KBM-7 (cell line): Measurements from ENCODE around the gene ADAM30.
"Not testable (repeated sequence)": the region's sequence is repeated elsewhere in the genome, so short reads cannot be mapped to it uniquely, and the experiment has no call there.

Experiments used
- DNase-seq: peaks from one replicate; pipeline ENCODE4 v3.0.0-alpha.2; 2015
- in situ Hi-C: fragments of 300-500 bp; cut with MboI; formaldehyde crosslinking; loops from 2 replicates; pipeline ENCODE4 v1.14.3; 2020; ENCODE audit warnings: low sequenced_read_pairs, low pct_unique_long_range_greater_than_20kb, mixed read lengths

The ADAM30 gene

GRCh38 chr1:119882132-119883049 is 13.9 kb downstream of the ADAM30 start:
- in situ Hi-C loops: no loop called here
- DNase-seq: no peak

DNA sequence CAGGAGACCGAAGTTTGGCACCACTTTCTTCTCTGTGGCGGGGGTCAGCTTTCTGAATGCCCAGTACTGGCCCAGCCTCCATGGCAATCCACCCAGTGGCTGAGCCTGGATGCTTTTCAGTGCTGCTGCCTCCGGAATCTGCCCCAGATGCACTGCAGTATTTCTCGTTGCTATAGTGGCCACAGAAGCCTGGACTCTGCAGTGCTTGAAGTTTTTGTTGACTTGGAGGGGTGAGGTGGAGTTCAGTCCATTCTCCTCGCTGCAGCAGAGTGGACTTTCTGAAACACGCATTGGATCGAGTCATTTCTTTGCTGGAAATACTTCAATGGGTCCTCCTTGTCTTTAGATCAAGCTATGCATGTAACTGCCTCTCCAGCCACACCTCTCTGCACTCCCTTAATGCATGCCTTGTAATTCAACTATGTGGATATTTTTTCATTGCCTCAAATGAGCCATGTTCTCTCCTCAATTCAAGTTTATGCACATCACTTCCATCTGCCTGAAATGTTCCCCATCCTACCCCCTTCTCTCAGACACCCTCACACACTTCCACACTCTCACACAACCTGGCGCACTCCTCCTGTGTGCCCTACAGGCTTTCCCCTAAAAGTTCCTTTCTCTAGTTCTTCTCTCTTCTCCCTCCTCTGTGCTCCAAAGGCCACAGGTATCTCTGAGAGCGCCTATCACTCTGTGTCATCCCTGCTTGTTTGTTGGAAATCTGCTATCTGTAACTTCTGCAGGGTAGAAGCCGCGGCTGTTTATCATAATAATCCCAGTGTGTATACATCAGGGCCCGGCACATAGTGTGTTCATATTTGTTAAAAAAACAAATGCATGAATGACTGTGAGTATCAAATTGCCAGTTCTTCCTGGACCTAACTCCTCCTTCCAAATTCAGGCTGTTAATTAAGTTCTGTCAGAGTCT is 16.5 kb downstream of the ADAM30 start:
- in situ Hi-C loops: no loop called here
- no peak for DNase-seq

DNA sequence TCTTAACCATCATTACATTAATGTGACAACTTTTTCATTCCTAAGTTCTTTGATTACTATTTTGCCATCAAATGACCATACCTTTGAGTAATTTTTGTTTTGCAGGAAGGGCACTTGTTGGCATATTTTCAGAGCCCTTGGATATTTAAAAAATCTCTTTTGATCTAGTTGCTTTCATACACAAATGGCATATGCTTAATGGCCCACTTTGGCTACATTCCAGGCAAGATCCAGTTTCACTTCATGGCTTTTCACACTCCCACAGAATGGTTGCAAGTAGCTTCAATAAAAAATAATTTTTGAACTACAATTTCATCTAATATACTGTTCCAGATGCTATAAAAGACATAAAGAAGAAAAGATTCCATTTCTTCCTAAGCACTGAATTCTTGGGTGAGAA is 18.1 kb downstream of the ADAM30 start:
- in situ Hi-C loops: no loop called here
- DNase-seq: no peak

GRCh38 chr1:119874186-119874585 is 22.1 kb downstream of the ADAM30 start:
- DNase-seq: no peak
- in situ Hi-C loops: no loop called here

- DNase-seq: peak; percentile 29
- in situ Hi-C loops: no loop called here
These were observed 22.9 kb downstream of the ADAM30 start for GRCh38 chr1:119873135-119874015.

- in situ Hi-C loops: no loop called here
- DNase-seq: no peak
These were observed 24.4 kb downstream of the ADAM30 start for GRCh38 chr1:119871881-119872280.

- DNase-seq: peak; percentile 81
- in situ Hi-C loops: no loop called here
These were observed 25.3 kb downstream of the ADAM30 start for GRCh38 chr1:119870917-119871596.

DNA sequence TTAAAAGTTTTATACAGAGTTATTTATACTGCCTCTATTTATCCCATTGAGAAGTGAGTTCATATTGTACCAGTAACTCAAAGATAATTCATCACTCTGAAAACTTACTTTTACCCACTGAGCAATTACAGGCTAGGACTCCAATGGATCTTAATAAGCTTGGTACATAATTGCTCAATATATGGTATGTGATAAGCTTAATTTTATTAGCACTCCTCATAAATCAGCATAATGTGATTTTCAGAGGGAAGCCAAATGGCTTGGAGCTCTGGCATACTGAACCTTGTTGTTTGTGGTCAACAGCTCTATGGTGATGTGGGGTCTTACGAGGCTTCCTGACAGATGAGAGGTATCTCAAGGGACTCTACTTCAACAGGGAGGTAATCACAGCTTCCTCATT is 26.3 kb downstream of the ADAM30 start:
- in situ Hi-C loops: no loop called here
- DNase-seq: no peak

DNA sequence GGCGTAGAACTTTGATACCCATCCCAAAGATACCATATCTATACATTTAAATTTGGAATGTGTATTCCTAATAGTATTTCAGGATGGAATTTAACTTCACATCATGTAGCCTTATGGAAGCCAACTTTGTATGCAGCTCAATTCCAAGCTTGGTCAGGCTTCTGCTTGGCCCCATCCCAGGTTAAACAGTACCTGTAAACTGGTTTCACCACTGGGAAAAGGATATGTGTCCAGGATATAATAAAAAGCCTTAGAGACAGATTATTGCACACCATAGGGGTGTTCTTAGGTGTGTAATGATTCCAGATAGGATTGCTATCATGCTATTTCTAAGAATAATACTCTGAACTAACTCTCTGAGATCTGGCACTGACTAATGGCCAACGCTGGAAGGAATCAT is 28.1 kb downstream of the ADAM30 start:
- in situ Hi-C loops: no loop called here
- DNase-seq: no peak

- no peak for DNase-seq
- in situ Hi-C loops: no loop called here
These were observed 29.9 kb downstream of the ADAM30 start for GRCh38 chr1:119866451-119866850.

DNA sequence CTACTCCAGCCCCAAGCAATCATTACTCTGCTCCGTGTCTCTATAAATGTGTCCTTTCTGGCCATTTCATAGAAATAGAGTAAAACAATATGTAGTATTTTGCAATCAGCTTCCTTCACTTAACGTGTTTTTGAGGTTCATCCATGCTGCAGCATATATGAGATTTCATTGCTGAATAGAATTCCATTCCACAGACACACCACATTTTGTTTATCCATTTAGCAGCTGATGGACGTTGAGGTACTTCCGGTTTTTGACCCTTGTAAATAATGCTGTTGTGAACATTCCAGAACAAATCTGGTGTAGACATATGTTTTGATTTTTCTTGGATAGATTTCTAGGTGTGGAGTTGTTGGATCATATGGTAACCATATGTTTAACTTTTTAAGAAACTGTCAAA is 30.7 kb downstream of the ADAM30 start:
- DNase-seq: no peak
- in situ Hi-C loops: no loop called here

DNA sequence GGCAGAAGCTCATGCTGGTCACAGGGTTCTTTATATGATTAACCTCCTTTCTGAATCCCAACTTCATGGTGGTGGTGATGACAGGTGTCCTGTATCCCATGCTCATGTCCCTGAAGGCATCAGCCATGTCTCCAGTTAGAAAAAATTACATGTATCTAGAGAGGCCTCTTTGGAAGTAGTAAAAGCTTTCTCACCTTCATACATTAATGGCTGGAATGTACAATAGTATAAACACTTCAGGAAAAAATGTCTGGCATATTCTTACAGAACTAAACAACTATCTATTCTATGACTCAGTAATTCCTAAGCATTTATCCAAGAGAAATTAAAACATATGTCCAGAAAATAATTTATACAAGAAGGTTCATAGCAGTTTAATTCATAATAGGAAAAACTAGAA is 34.0 kb downstream of the ADAM30 start:
- no peak for DNase-seq
- in situ Hi-C loops: no loop called here

- no peak for DNase-seq
- in situ Hi-C loops: no loop called here
These were observed 34.8 kb downstream of the ADAM30 start for GRCh38 chr1:119861547-119861946.

- in situ Hi-C loops: no loop called here
- DNase-seq: no peak
These were observed 36.7 kb downstream of the ADAM30 start for GRCh38 chr1:119859647-119860046.

DNA sequence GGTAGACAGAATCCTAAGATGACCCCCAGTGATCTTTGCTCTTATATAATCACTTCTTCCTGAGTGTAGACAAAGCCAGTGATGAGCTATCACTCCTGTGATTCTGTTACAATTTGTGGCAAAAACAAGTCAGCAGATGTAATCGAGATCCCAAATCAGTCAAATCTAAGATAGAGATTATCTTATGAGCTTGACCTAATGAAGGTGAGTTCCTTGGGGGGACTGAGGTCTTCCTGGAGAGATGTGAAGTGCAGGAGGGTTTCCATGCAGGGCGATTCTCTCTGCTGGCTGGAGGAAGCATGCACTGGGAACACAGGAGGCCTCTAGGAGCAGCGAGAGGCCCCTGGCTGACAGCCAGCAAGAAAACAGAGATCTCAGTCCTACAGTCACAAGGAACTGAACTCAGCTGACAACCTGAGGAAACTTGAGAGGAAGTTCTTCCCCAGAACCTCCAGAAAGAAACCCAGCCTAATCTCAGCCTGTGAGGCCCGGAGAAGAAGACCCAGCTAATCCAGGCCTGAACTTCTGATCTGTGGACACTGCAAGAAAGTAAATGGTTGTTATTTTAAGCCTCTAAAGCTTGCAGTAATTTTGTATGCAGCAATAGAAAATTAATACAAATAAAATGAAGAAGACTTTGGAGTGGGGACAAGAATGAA is 37.6 kb downstream of the ADAM30 start:
- in situ Hi-C loops: not testable (repeated sequence)

GRCh38 chr1:119858126-119858525 is 38.2 kb downstream of the ADAM30 start:
- no peak for DNase-seq
- in situ Hi-C loops: no loop called here

More for the DNA sequence above, 37.6 kb downstream of the ADAM30 start:
- not testable (repeated sequence) for DNase-seq

DNA sequence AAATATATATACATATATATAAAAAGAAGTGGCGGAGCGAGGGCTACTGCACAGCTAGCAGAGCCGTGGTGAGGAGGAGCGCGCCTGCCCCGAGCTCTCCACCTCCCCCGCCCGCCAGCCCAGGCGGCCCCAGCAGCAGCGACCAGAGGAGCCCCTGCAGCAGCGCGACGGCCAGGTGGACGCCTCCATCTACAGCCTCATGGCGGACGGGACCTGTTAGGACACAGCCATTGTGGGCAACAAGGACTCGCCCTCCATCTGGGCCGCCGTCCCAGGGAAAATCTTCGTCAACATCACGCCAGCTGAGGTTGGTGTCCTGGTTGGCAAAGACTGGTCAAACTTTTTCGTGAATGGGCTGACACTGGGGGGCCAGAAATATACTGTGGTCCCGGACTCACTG is 43.2 kb downstream of the ADAM30 start:
- in situ Hi-C loops: no loop called here
- DNase-seq: no peak

DNA sequence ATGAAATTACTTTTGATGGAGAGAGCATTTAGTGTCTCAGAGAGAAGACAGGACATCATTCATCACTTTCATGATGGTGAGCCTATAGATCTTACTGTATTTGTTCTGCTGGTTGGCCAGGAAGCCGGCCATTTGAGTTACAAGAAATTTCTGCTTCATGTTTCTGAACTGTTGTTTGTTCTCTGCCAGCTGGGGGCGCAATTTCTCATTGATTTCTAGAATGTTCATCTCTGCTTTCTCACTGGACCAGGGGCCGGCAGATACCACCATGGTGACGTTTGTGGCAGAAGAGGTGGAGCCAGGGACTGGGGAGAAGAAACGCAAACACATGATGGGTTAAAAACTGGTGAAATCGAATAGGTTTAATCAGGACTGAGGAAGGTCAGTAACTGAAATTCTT is 52.1 kb downstream of the ADAM30 start:
- in situ Hi-C loops: not testable (repeated sequence)
- peak; percentile 12 for DNase-seq
